ENCODE data around the gene ARHGAP6. TPM values are rescaled to one million over a fixed set of nuclear protein-coding genes. Genes with fewer than 3 reads are reported as not detected.
A peak's percentile ranks its signal among the peaks of the same experiment; 100 is the strongest.

The ARHGAP6 gene
- total RNA-seq, 1 experiment from 2014 or later, result 0.44 TPM

DNA sequence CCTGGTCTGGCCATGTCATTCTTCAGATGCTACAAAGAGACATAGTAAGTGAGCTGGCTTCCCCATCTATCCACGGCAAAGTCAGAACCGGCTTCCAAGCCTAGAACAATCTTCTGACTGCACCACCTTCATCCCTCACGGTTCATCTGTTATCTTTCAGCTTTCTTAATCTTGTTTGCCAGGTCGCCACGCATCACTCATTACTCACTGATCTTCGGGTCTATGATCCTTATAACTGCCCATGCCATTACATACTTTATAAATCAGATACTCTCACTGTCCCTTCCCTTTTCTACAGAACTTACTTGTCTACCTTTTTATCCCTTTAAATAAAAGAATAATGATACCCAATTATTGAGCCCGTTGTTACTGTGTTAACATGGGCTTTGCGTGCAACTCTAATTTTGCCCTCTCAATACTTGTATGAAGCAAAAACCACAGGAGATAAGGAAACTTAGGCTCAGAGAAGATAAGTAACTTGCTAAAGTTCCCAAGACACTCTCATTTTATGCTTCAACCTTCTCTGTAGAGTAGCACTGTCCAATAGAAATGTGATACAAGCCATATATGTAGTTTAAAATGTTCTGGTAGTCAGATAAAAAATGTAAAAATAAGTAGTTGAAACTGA lies 200.8 kb downstream of the ARHGAP6 start:
- no peak for DNase-seq (ENCODE audit: low read depth)

- no peak for DNase-seq (ENCODE audit: low read depth)
Observed at GRCh38 chrX:11464380-11464779, 201.3 kb downstream of the ARHGAP6 start.

DNA sequence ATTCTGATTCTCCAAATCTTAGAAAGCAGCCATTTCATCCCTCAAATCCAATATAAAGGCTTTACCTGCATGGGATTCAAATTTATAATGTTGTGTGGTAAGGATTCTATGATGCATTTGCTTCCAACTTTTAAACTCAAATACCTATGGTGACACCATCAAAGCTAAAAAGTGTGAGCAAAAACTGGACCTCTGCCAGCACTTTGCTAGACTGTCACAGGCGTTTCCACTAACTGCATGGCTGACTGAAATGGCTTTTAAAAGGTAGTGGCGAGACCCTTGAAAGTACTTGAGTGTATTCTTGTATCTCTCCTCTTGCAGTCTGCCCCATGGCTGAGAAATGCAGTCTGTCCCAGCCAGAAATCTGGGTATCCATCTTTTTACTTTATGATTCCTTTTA lies 203.1 kb downstream of the ARHGAP6 start:
- no peak for DNase-seq (ENCODE audit: low read depth)

DNA sequence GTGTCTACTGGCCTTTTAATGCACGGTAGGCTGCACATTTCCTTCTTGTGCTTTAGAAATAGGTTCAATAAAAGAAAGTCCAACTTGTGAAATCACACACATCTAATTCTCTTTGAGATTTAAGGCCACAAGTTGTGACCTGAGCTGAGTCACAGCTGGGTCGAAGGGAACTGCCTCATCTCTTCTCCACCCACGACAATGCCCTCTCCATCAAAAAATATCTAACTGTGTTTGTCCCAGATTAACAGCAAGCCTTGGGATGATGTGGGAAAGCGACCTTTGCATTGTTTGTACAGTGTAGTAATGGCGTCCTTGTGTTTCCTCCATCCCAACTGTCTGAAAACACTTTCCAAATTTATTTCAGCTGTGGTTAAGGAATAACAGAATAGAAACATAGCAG lies 203.6 kb downstream of the ARHGAP6 start:
- DNase-seq (ENCODE audit: low read depth), result no peak

DNA sequence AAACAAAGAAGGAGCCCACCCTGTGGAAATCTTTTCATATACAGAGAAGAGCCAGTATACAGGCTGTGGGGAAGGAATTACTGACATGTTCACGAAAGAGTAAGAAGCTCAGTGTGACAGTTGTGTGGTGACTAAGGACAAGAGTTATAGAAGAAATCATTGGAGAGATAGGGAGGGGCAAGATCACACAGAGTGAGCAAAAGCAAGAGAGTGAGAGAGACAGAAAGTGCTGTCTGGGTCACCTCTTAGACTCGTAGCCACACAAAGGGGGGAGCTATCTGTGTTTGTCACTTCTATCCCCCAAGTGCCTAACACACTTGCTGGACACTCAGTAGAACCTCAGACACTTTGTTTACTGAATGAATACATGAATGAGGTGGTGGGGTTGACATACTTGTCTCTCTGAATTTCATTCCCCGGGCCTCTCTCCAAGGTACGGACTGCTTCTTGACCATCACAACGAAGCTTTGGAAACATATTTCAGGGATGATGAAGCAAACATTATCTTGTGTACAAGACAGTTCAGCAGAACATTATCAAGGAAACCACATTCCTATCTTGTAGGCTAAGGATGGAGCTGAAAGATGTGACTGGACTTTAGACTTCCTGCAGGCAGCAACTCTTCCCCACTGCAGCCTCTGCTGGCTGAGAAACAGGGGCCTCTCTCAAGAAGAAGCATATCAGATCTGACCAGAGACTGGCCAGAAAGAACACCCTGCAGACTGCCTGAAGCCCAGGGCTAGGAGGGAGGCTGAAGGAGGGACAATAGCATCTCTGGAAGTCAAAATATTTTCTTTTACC lies 204.3 kb downstream of the ARHGAP6 start:
- DNase-seq (ENCODE audit: low read depth), result peak; percentile 26

DNA sequence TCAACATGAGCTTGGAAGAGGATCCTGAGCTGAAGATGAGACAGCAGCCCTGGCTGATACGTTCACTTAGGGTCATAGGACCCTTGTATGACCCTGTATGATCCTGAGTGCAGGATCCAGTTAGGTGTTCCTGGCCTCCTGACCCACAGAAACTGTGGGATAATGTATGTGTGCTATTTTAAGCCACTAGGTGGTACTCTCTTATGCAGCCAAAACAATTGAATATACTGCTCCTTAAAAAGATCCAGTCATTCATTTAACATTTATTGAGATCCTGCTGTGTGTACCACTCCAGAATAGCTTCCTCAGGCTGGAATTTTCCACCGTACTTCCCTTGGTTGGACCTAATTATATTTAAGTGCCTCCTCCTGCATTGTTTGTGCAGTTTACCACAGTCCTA lies 205.4 kb downstream of the ARHGAP6 start:
- no peak for DNase-seq (ENCODE audit: low read depth)

DNA sequence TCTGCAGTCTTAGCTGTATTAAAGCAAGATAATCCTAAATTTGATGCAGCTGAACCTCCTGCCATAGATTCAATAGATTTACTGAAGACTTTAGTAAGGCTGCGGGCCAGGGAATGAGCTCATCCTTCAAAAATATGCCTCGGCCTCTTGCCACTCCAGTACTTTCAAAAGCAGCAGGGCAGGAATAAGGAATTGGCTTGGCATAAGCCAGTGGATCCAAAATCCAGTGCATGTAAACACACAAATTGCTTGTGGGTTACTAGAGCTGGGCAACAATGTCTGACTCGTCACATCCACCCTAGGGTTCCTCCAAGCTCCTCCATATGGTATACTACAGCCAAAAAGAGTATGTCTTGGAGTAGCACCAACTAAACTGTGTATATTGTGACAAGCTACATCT lies 207.6 kb downstream of the ARHGAP6 start:
- peak; percentile 63 for DNase-seq (ENCODE audit: low read depth)

DNA sequence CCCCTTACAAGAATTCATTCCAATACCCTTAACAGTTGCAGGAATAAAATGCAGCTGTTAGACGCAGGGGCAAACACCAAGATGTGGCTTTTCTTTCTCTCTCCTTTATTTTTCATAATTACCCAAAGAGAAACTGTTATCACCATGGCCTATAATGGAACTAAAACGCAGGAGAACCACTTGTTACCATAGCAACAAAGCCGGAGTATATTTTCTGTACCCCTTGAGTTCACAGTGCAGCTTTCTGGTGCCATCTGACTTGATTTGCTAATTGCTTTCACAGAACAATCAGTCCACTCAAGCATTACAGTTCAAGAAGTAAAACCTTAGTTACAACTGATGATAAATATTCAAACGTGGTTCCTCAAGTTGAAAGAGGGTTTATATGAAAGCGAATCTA lies 214.6 kb downstream of the ARHGAP6 start:
- no peak for DNase-seq (ENCODE audit: low read depth)

- DNase-seq (ENCODE audit: low read depth), result no peak
Observed at GRCh38 chrX:11450354-11450753, 215.4 kb downstream of the ARHGAP6 start.

DNA sequence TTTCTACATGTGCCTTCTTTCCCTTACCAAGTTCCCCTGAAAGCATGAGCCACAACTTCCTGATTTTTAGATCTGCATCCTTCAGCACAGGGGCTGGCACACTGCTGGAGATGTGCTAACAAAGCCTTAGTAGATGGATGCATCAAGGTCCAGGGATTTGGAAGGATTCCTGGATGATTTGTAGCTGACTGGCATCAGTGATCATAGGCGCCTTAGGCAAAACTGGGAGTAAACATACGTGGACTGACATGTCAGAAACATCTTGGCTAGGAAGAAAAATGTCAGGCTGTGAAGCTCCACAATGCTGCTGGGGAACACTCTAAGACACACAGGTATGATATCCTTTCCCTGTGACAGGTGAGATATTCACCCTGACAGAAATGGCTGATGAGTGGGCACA lies 216.1 kb downstream of the ARHGAP6 start:
- DNase-seq (ENCODE audit: low read depth), result no peak

GRCh38 chrX:11447418-11447817 lies 218.3 kb downstream of the ARHGAP6 start:
- no peak for DNase-seq (ENCODE audit: low read depth)

DNA sequence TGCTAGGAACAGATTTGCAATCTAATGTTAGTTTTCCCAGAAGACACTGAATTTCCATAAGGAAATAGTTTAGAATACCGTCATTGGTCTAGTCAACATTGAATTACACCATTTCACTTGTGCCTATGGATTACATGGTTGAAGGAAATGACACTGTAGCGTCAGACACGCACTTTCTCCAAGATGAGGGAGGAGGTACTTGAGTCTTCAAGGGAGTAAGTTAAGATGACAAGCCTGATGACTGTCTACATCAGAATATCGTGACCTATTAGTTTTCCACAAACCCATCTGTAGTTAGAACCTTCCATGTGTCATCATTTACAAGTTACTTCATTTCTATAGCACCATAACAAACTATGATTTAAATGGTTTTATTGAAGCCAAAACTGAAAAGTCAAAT lies 218.8 kb downstream of the ARHGAP6 start:
- DNase-seq (ENCODE audit: low read depth), result no peak

DNA sequence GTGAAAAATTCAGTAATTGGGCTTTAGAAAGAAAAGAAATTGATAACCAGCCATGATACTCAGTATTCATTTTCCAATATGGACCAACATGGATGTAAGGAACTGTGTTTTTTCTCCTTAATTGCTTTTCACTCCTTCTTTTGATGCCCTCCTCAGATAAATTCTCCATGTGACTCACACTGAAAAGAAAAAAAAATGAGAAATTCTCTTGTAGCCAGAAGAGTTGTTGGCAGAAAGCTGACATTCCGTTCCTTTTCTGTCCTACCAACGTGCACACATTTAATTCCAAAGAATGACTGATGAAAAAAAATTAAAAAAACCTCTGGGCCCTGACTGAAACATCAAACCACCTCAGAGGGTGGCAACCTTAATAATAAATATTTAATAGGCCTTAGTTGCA lies 219.4 kb downstream of the ARHGAP6 start:
- DNase-seq (ENCODE audit: low read depth), result peak; percentile 69

- no peak for DNase-seq (ENCODE audit: low read depth)
Observed at GRCh38 chrX:11445540-11445939, 220.2 kb downstream of the ARHGAP6 start.

- no peak for DNase-seq (ENCODE audit: low read depth)
Observed at GRCh38 chrX:11444052-11444451, 221.7 kb downstream of the ARHGAP6 start.

DNA sequence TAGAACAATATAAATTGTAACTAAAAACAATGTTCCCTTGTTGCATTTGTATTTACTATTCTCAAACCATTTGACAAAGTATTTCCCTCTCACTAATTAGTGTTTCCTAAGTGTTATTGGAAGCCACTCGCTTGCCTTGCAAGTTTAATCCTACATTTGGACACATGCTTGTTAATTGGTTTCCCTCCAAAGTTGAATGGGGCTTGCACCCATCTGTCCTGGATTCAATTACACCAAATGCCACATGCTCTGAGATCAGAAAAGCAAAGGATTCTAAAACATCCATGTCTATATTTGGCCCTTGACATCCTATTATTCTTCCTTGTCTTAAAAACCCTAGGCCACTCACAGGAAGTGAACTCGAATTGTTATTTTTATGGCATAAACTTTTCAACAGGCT lies 225.9 kb downstream of the ARHGAP6 start:
- no peak for DNase-seq (ENCODE audit: low read depth)

GRCh38 chrX:11438767-11439166 lies 227.0 kb downstream of the ARHGAP6 start:
- DNase-seq (ENCODE audit: low read depth), result no peak

- DNase-seq (ENCODE audit: low read depth), result no peak
Observed at GRCh38 chrX:11438380-11438723, 227.4 kb downstream of the ARHGAP6 start.

DNA sequence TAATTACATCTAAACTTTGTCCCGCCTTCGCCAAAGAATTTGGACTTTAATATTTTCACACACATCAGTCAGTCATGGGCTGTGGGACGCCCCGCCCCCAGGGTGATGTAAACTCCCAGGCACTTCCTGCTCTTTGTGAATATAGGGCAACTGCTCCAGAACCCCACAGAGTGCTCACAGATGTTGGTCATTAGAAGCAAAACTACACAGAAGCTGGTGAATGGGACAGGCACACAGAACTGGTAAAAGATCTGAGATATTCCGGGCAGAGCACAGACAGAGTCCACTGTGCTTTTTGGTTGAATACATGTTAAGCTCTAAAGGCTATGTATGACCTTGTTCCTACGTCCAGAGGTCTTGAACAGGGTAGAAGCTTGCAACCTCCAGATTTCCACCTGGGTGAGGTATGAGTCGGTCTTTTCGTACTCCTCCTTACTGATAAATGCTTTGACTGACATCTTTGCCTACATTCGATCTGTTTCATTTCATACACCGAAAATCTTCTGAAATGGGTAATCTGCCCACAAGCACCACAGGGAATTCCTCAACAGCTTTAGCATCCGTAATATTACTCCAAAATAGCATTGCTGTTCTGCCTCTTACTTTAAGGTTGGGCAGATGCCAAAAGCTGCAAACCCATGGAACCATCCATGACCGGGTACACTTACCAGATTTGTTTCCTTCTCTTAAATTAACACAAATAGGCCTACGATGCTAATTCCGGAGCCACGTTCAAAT lies 227.9 kb downstream of the ARHGAP6 start:
- DNase-seq (ENCODE audit: low read depth), result peak; percentile 73

- peak; percentile 84 for DNase-seq (ENCODE audit: low read depth)
Observed at GRCh38 chrX:11435568-11435967, 230.2 kb downstream of the ARHGAP6 start.

- DNase-seq (ENCODE audit: low read depth), result no peak
Observed at GRCh38 chrX:11434607-11435006, 231.1 kb downstream of the ARHGAP6 start.

GRCh38 chrX:11431786-11432185 lies 233.9 kb downstream of the ARHGAP6 start:
- no peak for DNase-seq (ENCODE audit: low read depth)

DNA sequence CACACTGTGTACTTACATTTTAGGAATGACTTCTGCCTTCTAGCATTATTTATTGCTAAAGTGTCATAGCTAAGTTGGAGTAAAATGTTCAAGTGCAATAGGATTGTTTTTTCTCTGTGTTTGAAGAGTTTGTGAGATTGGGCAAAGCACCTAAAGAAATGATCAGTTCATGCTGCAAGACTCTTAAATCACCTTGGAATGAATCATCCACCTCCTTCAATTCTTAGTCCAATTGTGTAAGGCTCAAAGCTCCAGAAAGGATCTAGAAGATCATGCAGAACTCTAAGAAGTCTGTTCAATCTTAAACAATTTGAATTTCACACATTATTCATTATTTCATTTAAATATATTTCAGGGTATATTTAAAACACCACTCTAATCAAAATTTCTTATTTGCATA lies 235.4 kb downstream of the ARHGAP6 start:
- no peak for DNase-seq (ENCODE audit: low read depth)

All from M059J (cell line).